PC-3 (cell line): ENCODE data around the gene PRXL2B.

Source experiments
- EZH2 ChIP-seq: fragments of 300-600 bp; sonication (generic); IDR thresholded peaks from one replicate; pipeline ENCODE4 v1.6.1; 2017; ENCODE audit warnings: antibody characterized with exemption, mild to moderate bottlenecking, low read length; ENCODE audit not compliant: unreplicated experiment
- EZH2phosphoT487 ChIP-seq: fragments of 300-600 bp; sonication (generic); IDR thresholded peaks from 2 replicates; pipeline ENCODE4 v1.6.1; 2018; ENCODE audit warnings: mild to moderate bottlenecking, antibody characterized with exemption, low read length, borderline replicate concordance
- TF ChIP-seq, protein P1 (sequence below): fragments of 300-600 bp; sonication (generic); conservative IDR thresholded peaks from 2 replicates; pipeline ENCODE4 v1.5.1; 2017; ENCODE audit warnings: antibody characterized with exemption, low read depth, mild to moderate bottlenecking, low read length

DNA sequence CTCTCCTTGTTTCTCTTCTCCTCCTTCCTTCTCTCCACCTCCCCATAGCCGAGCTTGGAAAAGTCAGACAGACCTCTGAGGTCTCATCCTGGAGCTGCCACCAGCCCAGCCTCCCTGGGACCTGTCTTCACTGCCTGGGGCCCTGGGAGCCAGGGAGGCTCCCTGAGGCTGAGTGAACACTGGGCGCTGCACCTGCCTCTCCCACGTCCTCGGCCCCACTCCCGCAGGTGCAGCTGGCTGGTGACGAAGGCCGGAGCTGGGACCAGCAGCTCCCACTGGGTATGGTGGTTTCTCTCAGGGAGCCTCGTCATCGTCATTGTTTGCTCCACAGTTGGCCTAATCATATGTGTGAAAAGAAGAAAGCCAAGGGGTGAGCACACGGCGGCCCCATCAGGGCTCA lies 25.1 kb upstream of the PRXL2B start:
- TF ChIP-seq, protein P1, sequence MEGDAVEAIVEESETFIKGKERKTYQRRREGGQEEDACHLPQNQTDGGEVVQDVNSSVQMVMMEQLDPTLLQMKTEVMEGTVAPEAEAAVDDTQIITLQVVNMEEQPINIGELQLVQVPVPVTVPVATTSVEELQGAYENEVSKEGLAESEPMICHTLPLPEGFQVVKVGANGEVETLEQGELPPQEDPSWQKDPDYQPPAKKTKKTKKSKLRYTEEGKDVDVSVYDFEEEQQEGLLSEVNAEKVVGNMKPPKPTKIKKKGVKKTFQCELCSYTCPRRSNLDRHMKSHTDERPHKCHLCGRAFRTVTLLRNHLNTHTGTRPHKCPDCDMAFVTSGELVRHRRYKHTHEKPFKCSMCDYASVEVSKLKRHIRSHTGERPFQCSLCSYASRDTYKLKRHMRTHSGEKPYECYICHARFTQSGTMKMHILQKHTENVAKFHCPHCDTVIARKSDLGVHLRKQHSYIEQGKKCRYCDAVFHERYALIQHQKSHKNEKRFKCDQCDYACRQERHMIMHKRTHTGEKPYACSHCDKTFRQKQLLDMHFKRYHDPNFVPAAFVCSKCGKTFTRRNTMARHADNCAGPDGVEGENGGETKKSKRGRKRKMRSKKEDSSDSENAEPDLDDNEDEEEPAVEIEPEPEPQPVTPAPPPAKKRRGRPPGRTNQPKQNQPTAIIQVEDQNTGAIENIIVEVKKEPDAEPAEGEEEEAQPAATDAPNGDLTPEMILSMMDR = no peak
- TF ChIP-seq EZH2 (no peak), EZH2phosphoT487 (no peak)
